ENCODE measurements around the gene ITGA7. TPM values are rescaled to one million over a fixed set of nuclear protein-coding genes. Genes with fewer than 3 reads are reported as not detected.

Gene ITGA7
- total and polyA plus RNA-seq, 2 of the 8 experiments (the other 6 are each of a cell fraction or from before 2014, with no cell fraction given): 57.6 to 86.1 TPM

DNA sequence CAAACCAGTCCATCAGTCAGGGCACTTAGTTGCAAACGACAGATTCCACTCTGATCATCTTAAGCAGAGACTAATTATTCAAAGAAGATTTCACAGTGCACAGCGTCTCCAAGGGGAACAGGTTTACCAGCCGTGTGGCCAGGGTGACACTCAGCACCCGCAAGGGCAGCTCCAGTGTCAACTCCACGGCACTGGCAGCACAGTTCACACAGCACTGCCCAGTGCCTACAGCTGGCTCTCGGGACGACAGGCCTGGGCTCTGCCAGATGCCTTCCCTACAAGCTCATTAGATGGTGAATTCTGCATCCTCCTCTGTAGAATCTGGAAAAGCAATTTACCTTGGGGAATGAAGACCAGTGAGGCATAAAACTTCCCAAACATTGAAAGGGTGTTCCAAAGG is 66.1 kb downstream of the ITGA7 start:
- H3K4me3 ChIP-seq (ENCODE audit: extremely low read depth in 1 of 4, insufficient read depth in 2 of 4, low read depth in 3 of 4, low read length in 4 of 4): no peak overlapping the region
- H3K23ac ChIP-seq (ENCODE audit: insufficient read length): no peak overlapping the region
- no peak overlapping the region for H3K18ac ChIP-seq (ENCODE audit: extremely low read depth, low read length)
- no peaks in the 10 kb centered on the region for H3K36me3 ChIP-seq (ENCODE audit: control insufficient read depth in 2 of 4, insufficient read depth in 4 of 4, low read length in 3 of 4)
- DNase-seq (ENCODE audit: low read depth in 1 of 2, low spot score in 2 of 2): no peak
- H3K14ac ChIP-seq (ENCODE audit: insufficient read length): no peak overlapping the region
- 0 out of 2 replicates have a peak, but pooled peaks cover 4% of the 10 kb centered on the region for H3K23me2 ChIP-seq (ENCODE audit: low read depth, low read length)
- WGBS, 2 experiments (ENCODE audit: extremely low coverage in 1 of 2, insufficient coverage in 1 of 2, insufficient read length in 1 of 2, insufficient replicate concordance in 2 of 2, low coverage in 1 of 2, low lambda C conversion rate in 2 of 2, missing lambda C conversion rate in 1 of 2): 69% methylated on average over 7 of the region's 7 CpGs; no CpG with 5 or more reads in 1 of the 2 experiments
- H2BK5ac ChIP-seq (ENCODE audit: low read depth, low read length): no peak overlapping the region
- H3K4me2 ChIP-seq (ENCODE audit: insufficient read depth in 1 of 2, low read depth in 2 of 2, low read length in 2 of 2): no peak overlapping the region
- H4K8ac ChIP-seq (ENCODE audit: extremely low read depth, insufficient read depth, low read length): no peak overlapping the region
- POLR2A ChIA-PET (ENCODE audit: partially characterized antibody): no interaction called here
- CTCF ChIA-PET (ENCODE audit: partially characterized antibody): interaction anchor here (1.8 kb wide), 2 partner anchors 16 to 96 kb away, joined by 6 to 14 read pairs; no protein-coding TSS in a partner anchor
- H3K79me2 ChIP-seq (ENCODE audit: control insufficient read depth in 1 of 2, insufficient read depth in 2 of 2, low read length in 2 of 2): no peaks in the 10 kb centered on the region
- no peak for FAIRE-seq
- peaks cover 0 to 4% (median 3%) of the 10 kb centered on the region in 4 experiments; a peak in 4 of 7 replicates for H3K4me1 ChIP-seq (replicated peaks in 1 of 4; ENCODE audit: control insufficient read depth in 3 of 4, insufficient read depth in 4 of 4, low read length in 3 of 4)
- no peak overlapping the region for H2AK5ac ChIP-seq (ENCODE audit: low read depth, low read length)
- no peak overlapping the region for H2BK12ac ChIP-seq (ENCODE audit: low read depth, low read length)
- no peak overlapping the region for H4K5ac ChIP-seq (ENCODE audit: insufficient read length, low read depth, low read length)
- no peak overlapping the region for H2BK20ac ChIP-seq (ENCODE audit: low read length)
- H2AFZ ChIP-seq (ENCODE audit: low read length): no peak overlapping the region
- no peak overlapping the region for H4K91ac ChIP-seq (replicated peaks; ENCODE audit: insufficient read length, low read length)
- H2BK120ac ChIP-seq (replicated peaks; ENCODE audit: low read depth, low read length): no peak overlapping the region
- no peak overlapping the region for H3K56ac ChIP-seq (replicated peaks; ENCODE audit: insufficient read length, low read depth, low read length)
- no peak overlapping the region for H3K27ac ChIP-seq (ENCODE audit: low read depth, low read length)
- no peaks in the 10 kb centered on the region for H3K79me1 ChIP-seq (ENCODE audit: low read depth, low read length)
- no peak overlapping the region for H3K9ac ChIP-seq (replicated peaks in 1 of 4; ENCODE audit: extremely low read depth in 1 of 4, low read depth in 3 of 4, low read length in 3 of 4)
- no peak overlapping the region for H2BK15ac ChIP-seq (ENCODE audit: low read length)
- no peaks in the 10 kb centered on the region for H3K27me3 ChIP-seq (replicated peaks in 1 of 4; ENCODE audit: control insufficient read depth in 3 of 4, extremely low read depth in 1 of 4, insufficient read depth in 3 of 4, low read length in 3 of 4)
- H3K9me3 ChIP-seq (ENCODE audit: insufficient read depth in 2 of 2, low read depth in 1 of 2, low read length in 1 of 2): no peaks in the 10 kb centered on the region; a peak in 2 of 4 replicates
- H3K4ac ChIP-seq (replicated peaks; ENCODE audit: insufficient read length, low read depth, low read length): no peak overlapping the region
- no peaks in the 10 kb centered on the region for H4K20me1 ChIP-seq (replicated peaks in 1 of 2; ENCODE audit: control insufficient read depth in 1 of 2, insufficient read depth in 2 of 2, low read length in 2 of 2)
- no peak for TF ChIP-seq HDAC6 (IDR thresholded peaks at IDR 0.05; ENCODE audit: low read depth, low read length)
- TF ChIP-seq NRF1 (IDR thresholded peaks at IDR 0.05; ENCODE audit: low read depth, low read length): no peak
- TF ChIP-seq CTBP2 (IDR thresholded peaks at IDR 0.05; ENCODE audit: borderline replicate concordance, insufficient read depth, insufficient read length, low read length): no peak
- TF ChIP-seq SP2 (IDR thresholded peaks at IDR 0.05; ENCODE audit: low read length): no peak
- TF ChIP-seq EGR1 (IDR thresholded peaks at IDR 0.05; ENCODE audit: borderline replicate concordance, low read depth, low read length): no peak
- no peak for TF ChIP-seq KDM5A (IDR thresholded peaks at IDR 0.05; ENCODE audit: low read length)
- TF ChIP-seq RFX5 (IDR thresholded peaks at IDR 0.05; ENCODE audit: borderline replicate concordance, low read depth, low read length): no peak
- TF ChIP-seq BACH1 (IDR thresholded peaks at IDR 0.05; ENCODE audit: low read length): no peak
- no peak for TF ChIP-seq TEAD4 (IDR thresholded peaks at IDR 0.05; ENCODE audit: low read depth, low read length)
- no peak for TF ChIP-seq GABPA (IDR thresholded peaks at IDR 0.05; ENCODE audit: borderline replicate concordance, insufficient read depth, low read length)
